GM10248 (cell line): ENCODE data around the gene TOR1A.
A peak's percentile ranks its signal among the peaks of the same experiment; 100 is the strongest.

Experiments
- CTCF ChIA-PET: fragments of 300-600 bp; sonication (Branson Sonifier 250); formaldehyde crosslinking; extraction: SDS; loops from one replicate; lab custom pipeline; 2021; ENCODE audit warnings: antibody characterized with exemption; lab: Yijun Ruan, JAX
- POLR2A ChIA-PET: fragments of 350-650 bp; sonication (Branson Sonifier 250); formaldehyde crosslinking; extraction: SDS; loops from one replicate; lab custom pipeline; 2020; ENCODE audit warnings: antibody characterized with exemption; lab: Yijun Ruan, JAX
- DNase-seq: peaks from one replicate; pipeline ENCODE4 v3.0.0; 2012; ENCODE audit errors: extremely low spot score
- TF ChIP-seq, protein P1 (sequence below): IDR thresholded peaks from 2 replicates; pipeline ENCODE4 v1.5.1; 2012; ENCODE audit warnings: mild to moderate bottlenecking, low read depth; ENCODE audit errors: extremely low read depth, missing control alignments, control extremely low read depth

The TOR1A gene

GRCh38 chr9:129835128-129835859 lies 11.4 kb upstream of the TOR1A start, which contains the start of the genes C9orf78 and USP20:
Gene C9orf78 (minus strand): TSS chr9:129835275. CDS start chr9:129835221, 54 bp downstream.
Gene USP20 (plus strand): TSS chr9:129835458. CDS start chr9:129852556, 17,098 bp downstream.
- peak; percentile 100 for DNase-seq
- CTCF ChIA-PET = interaction anchor here (1.4 kb wide), 1 partner anchor 9 kb away, joined by 4 read pairs; no protein-coding TSS in a partner anchor
- TF ChIP-seq, protein P1, sequence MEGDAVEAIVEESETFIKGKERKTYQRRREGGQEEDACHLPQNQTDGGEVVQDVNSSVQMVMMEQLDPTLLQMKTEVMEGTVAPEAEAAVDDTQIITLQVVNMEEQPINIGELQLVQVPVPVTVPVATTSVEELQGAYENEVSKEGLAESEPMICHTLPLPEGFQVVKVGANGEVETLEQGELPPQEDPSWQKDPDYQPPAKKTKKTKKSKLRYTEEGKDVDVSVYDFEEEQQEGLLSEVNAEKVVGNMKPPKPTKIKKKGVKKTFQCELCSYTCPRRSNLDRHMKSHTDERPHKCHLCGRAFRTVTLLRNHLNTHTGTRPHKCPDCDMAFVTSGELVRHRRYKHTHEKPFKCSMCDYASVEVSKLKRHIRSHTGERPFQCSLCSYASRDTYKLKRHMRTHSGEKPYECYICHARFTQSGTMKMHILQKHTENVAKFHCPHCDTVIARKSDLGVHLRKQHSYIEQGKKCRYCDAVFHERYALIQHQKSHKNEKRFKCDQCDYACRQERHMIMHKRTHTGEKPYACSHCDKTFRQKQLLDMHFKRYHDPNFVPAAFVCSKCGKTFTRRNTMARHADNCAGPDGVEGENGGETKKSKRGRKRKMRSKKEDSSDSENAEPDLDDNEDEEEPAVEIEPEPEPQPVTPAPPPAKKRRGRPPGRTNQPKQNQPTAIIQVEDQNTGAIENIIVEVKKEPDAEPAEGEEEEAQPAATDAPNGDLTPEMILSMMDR = no peak
- POLR2A ChIA-PET = interaction anchor here (0.9 kb wide), 1 partner anchor 9 kb away, joined by 5 read pairs; no protein-coding TSS in a partner anchor

- POLR2A ChIA-PET = interaction anchor here (0.5 to 0.9 kb wide), 2 partner anchors 9 to 203 kb away, joined by 5 read pairs; no protein-coding TSS in a partner anchor
- TF ChIP-seq, protein P1 = no peak
- no peak for DNase-seq
- CTCF ChIA-PET = interaction anchor here (1.4 kb wide), 1 partner anchor 8 kb away, joined by 4 read pairs; no protein-coding TSS in a partner anchor
These were observed 10.7 kb upstream of the TOR1A start for GRCh38 chr9:129834489-129835127.

- DNase-seq = no peak
- CTCF ChIA-PET = no interaction called here
- TF ChIP-seq, protein P1 = no peak
- POLR2A ChIA-PET = no interaction called here
These were observed 9.0 kb upstream of the TOR1A start for GRCh38 chr9:129832982-129833381.

- ChIA-PET POLR2A (interaction anchor here (0.6 kb wide), 1 partner anchor 751 kb away, joined by 4 read pairs; the partner anchor contains the start of gene FUBP3), CTCF (no interaction called here)
- TF ChIP-seq, protein P1 = no peak
- no peak for DNase-seq
These were observed 5.0 kb upstream of the TOR1A start for GRCh38 chr9:129828969-129829368.

GRCh38 chr9:129828051-129828450 lies 4.1 kb upstream of the TOR1A start:
- CTCF ChIA-PET = no interaction called here
- DNase-seq = no peak
- TF ChIP-seq, protein P1 = no peak
- POLR2A ChIA-PET = no interaction called here

- TF ChIP-seq, protein P1 = no peak
- POLR2A ChIA-PET = interaction anchor here (0.5 to 1.3 kb wide), 2 partner anchors 8 to 29 kb away, joined by 3 to 5 read pairs; partner anchors contain the start of gene C9orf78
- DNase-seq = no peak
- CTCF ChIA-PET = interaction anchor here (1.0 to 1.9 kb wide), 3 partner anchors 8 to 78 kb away, joined by 3 to 4 read pairs (median 3); partner anchors contain the start of genes C9orf78 and USP20
These were observed 2.8 kb upstream of the TOR1A start for GRCh38 chr9:129826759-129827158.
